HG03432 (cell line): ENCODE measurements around the gene TRIM63.

Experiments
- ATAC-seq: cut with Tn5 transposase; IDR thresholded peaks from one replicate; pipeline ENCODE4 v1.9.1; 2021; ENCODE audit warnings: mild to moderate bottlenecking, moderate library complexity; ENCODE audit not compliant: unreplicated experiment

Gene TRIM63

GRCh38 chr1:26089125-26089524 lies 21.7 kb upstream of the TRIM63 start:
- no peak for ATAC-seq

DNA sequence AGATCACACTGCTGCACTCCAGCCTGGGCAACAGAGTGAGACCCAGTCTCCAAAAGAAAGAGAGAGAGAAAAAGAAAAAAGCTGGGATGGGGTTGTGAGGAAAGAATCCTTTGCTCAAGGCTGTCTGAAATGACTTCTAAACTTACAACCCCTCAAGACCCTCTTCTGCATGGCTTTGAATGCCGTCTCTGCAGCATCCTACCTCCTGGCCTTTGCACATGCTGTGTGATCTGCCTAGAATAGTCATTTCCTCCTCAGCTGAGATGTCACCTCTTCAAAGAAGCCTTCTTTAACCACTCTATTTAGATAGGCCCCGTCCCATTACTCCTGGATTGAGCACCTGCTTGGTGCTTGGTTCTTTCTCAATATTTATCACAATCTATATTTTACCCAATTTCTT lies 17.4 kb upstream of the TRIM63 start:
- no peak for ATAC-seq

DNA sequence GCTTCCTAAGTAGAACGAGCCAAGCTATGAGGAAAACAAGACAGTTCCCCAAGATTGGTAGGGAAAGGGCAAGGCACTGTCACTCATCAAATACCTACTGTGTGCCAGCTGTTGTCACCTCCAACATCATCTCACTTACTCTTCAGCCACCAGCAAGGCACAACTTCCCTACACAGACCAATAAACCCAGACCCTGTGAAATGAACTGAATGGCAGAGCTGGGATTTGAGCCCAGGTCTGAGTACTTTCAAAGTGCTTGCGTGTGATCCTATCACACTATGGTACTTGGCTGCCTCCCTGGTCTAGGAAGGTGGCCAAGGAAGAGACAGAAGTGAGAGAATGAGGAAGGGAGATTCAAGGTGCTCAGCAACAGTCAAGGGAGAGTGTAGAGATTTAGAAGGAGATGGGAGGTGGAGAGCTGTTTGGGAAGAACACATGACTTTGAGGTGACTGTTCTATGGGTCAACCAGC lies 16.7 kb upstream of the TRIM63 start:
- no peak for ATAC-seq

DNA sequence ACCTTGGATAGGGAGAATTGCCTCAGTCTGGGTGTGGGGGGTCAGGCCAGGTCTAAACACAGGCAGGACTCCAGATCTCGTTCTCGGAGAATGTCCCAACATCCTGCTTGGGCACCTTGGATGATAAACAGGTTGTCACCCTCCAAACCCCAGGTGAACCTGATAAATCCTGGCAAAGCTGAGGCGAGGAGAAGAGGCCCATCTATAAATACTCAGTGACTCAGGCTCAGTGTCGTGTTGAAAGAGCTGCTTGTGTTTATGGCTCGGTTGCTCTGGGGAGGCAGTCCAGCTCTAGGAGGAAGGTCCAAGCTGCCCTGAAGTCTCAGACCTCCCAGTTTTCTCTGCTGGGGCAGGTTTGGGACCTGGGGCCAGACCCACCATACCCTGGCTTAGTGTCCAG lies 15.8 kb upstream of the TRIM63 start:
- no peak for ATAC-seq

DNA sequence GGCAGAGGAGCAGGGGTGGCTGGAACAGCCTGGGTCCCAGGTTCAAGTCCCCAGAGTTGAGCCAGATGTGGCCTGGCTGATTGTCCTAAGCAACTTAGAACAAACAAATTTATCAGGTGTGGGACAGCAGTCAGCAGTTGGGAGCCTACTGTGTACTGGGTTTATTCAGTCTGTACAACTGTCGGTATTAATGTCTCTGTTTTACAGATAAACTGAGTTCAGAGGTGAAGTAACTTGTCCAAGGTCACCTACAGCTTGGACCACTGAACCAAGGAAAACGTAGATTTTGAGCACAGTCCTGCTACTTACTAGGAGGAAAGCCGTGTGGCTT lies 14.6 kb upstream of the TRIM63 start:
- no peak for ATAC-seq

DNA sequence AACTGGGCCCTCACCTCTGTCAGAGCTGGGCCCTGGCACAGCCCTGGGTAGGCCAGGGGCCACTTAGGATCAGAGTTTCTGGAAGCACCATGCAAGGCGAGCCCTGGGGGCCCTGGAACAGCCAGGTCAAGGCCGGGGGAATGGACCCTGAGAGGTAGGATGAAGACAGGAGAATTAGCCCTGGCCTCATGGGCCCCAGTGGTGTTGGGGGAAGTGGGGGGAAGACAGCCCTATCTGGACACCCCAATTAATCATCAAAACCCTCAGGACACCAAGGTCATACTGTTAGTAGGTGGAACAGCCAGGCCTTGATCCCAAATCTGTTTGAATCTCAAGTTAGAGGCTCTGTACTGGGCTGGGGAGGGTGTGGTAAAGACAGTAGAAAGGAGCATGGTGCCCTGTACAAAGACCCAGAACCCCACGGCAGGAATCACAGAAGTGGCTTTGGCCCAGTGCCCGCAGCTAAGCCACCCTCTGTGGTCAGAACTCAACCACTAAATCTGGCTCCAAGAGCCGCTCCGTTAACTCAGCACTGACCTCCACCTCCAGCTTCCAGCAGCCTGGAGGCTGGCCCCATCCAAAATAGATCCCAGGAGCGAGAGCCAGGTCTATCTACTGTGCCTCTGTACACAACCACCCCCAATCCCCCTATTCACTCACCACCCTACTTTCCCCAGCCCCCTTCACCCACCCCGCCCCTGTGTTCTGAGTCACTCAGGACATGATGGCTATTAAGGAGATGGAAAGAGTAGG lies 14.0 kb upstream of the TRIM63 start:
- no peak for ATAC-seq

- no peak for ATAC-seq
These were observed 12.8 kb upstream of the TRIM63 start for GRCh38 chr1:26079960-26080814.

DNA sequence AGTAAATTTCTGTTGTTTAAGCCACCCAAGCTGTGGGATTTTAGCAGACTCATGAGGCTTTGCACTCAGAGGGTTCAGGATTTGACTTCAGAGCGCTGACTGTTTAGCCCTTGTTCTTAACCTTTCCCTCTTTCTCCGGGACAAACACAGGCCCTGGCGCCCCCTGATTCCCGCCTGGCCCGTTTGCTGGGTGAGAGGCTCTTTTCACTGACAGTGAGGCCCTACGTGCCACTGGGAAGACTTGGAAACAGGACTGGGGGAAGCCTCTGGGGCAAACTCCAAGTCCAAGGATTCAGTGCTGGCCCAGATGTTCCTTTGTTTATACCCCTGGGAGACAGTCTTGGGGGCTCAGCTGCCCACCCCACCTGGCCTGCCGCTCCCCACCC lies 11.7 kb upstream of the TRIM63 start:
- ATAC-seq, result no peak

DNA sequence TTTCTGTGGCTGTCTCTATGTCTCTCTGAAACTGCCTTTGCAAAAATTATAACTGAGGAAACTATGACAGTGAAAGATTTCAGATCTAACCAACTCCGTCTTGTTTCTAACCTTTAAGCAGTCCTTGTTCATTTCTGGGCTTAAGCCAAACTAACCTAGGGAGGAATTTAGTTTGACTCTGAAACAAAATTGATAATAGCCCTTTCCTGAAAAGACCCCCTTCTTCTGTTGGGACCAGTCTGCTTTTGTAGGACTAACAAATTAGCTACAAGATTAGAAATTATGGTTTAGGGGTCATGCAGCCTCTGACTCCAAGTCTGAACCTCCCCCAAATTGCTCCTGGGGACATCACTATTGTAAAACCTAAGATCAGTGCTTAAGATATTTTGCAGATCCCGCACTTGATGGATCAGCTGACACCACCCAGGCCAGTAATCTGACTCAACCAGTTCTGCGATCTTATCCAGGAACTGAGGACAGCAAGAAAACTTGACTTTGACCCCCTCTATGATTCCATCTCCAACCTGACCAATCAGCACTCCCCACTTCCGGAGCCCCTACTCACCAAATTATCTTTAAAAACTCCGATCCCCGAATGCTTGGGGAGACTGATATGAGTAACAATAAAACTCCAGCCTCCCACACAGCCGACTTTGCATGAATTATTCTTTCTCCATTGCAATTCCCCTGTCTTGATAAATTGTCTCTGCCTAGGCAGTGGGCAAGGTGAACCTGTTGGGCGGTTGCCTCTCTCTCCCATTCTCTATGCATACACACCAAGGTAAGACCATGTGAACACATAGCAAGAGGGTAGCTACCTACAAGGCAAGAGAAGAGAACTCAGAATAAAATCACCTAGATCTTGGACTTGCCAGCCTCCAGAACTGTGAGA lies 11.1 kb upstream of the TRIM63 start:
- no peak for ATAC-seq

GRCh38 chr1:26077524-26077923 lies 10.1 kb upstream of the TRIM63 start:
- no peak for ATAC-seq

DNA sequence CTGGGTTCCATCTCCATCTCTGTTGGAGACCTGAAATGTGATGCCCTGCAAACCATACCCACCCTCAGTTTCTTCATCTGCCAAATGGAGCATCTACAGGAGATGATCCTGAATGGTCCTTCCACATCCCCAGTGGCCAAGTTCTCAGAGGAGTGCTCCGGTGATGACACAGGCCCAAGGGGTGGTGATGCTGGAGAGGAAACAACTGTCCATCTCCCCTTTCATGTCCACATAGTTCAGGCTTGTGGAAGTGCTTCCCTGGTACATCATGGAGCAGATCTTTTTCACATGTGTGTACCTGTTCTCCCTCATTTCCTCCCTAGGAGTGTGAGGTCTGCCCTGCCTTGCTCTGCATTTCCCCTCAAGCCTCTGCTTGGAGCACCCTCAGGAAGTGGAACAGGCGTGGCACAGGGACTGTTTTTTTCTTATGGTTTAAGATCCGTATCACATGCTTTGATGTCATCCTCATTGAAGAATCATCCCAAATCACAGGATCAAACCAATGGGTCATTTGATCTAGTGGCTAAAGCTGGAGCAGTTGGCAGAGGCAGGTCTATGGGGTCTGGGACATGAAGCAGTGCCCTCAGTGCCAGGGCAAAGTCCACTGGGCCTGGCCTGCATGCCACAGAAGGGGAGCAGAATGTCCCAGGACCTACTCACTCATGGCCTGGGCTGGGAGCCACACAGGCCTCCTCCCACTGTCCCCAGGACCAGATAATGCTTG lies 8.2 kb upstream of the TRIM63 start:
- no peak for ATAC-seq

DNA sequence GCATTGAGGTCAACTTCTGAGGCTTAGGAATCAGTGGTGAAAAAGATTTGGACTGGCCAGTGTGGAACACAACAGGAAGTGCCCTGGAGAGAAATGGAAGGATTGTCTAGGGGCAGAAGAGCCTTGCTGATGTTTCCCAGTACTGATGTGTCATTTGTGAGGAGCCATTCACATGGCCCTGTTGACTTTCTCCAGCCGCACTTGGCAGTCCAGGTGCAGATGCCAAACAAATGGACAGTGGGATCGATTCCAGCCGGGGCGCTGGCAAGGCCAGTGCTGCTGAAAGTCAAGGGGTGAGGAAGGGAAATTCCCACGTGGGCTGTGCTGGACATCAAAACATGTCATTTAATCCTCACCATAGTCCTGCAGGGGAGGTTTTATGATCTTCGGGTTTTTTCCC lies 4.9 kb upstream of the TRIM63 start:
- ATAC-seq, result no peak

GRCh38 chr1:26070963-26071342 lies 3.5 kb upstream of the TRIM63 start:
- ATAC-seq, result no peak

DNA sequence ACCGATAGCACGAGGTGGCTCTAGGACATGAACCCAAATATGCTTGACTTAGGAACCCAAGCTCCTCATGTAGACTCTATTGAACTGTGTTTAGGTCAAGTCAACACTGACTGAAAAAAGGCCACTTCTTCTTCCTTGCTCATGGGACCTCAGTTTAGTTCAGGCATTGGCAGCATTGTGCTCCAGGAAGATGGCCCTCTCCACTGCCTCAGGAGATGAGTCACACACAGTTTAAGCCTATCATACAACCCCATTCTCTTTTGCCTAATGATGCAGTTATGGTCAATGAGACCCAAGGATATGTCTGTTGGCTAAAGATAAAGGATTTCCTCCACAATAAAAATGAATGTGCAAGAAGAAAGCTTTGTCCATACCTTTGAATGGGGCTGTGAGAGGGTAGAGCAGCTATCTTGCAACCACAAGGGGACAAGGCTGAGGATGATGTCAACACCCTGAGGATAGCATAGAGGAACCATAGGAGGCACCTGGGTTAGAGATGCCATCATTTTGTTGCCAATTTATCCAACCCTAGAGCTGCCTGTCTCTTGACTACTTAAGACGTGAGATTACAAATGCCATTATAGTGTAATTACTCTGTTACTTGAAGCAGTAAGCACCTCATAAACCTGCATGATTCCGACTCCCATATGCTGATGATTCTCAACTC lies 3.0 kb upstream of the TRIM63 start:
- no peak for ATAC-seq

DNA sequence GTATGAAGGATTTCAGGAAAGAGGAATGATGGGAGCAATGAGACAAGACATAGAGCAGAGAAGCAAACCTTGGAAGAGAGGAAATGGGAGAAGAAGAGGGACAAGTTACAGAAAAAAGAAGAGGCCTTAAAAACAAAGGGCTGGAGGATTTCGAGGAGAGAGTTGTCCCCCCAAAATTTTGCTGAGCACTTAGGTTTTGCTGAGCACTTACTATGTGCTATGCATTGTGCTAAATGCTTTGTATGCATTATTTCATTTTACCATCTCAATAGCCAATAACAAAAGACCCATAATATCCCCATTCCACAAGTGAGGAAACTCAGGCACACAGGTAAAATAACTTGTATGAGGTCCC lies 2.5 kb upstream of the TRIM63 start:
- no peak for ATAC-seq

DNA sequence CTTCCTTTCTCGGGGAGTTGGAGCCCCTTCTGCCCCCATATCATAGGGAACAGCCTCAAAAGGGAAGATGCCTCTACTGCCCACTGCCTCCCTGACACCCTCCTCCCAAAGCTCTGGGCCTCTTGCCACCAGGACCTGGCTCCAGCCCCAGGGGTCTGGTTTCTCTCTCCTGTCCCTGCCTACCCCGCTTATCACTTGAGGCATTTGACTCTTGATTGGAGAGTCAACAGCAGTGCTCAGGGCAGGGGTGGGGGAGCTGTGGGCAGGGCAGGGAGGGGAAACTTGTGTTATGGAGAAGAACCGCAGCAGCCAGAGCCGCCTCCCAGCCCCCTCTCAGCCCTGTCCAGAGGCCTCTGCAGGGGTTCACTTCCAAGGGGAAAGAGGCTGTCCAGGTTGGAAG lies 573 bp downstream of the TRIM63 start:
- ATAC-seq, result no peak

DNA sequence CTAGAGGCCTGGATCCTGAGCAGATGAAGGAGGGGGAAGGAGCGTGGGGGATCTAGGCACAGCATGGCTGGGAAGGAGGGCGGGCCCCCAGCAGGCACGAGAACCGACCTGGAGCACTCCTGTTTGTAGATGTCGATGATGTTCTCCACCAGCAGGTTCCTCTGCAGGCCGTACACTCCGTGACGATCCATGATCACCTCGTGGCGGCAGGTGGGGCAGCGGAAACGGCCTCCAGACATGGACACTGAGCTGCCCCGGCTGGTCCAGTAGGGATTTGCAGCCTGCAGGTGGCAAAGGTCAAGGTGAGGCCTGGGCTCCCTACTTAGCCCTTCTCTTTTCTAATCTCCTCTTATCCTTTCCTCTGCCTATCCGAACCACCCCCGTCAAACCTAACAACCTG lies 1.3 kb downstream of the TRIM63 start:
- no peak for ATAC-seq

DNA sequence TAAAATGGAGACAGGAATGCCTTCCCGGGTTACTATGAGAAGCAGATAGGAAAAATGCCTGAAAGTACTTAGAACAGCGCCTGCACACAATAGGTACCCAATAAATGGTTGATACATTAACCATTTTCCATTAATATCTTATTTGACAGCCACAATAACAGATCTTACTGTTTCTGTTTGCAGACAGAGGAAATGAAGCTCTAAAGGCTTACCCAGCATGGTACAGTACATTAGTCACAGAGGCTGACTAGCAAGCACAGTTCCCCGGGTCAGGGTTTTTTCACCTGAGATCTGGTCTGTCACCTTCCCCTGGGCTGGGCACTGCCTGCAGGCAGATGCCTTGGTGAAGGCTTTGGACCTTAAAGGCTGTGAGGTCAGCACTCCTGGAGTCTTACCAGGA lies 2.9 kb downstream of the TRIM63 start:
- ATAC-seq, result no peak

GRCh38 chr1:26060832-26061574 lies 6.4 kb downstream of the TRIM63 start:
- no peak for ATAC-seq

DNA sequence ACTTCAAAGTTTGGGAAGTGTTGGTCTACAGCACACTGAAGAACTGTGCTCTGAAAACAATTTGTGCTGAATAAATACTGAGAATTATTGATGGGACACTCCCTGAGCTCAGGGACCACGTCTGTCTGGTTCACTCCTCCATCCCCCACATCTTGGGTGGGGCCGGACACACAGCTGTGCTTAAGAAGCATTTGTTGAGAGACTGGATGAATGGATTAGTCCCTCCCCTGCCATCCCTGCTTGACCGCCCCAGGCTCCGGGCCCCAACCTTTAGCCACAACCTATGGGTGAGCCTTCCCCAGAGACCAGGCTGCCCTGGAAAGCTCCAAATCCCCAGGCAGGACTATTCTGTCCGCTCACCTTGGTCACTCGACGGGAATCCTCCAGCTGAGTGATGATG lies 7.5 kb downstream of the TRIM63 start:
- ATAC-seq, result no peak
